PC-9 (cell line): ENCODE results near the gene SYNM. TPM values are rescaled to one million over a fixed set of nuclear protein-coding genes. Genes with fewer than 3 reads are reported as not detected.

Experiments
- BruUV-seq: library from RNA; stranded (reverse); fragments of 400-500 nt; replicated peaks from 2 replicates; lab custom pipeline; 2021; lab: Mats Ljungman, UMichigan
- CTCF ChIA-PET: fragments of 300-600 bp; sonication (Branson Sonifier 250); formaldehyde crosslinking; loops from one replicate; lab custom pipeline; 2022; ENCODE audit warnings: antibody characterized with exemption; lab: Charles Lee
- POLR2A ChIA-PET: fragments of 300-600 bp; sonication (Branson Sonifier 250); formaldehyde crosslinking; loops from one replicate; lab custom pipeline; 2022; ENCODE audit warnings: antibody characterized with exemption; ENCODE audit not compliant: unreplicated experiment; lab: Charles Lee
- DNase-seq, 2 experiments: peaks; one replicate each; pipeline versions ENCODE4 v3.0.0 to v3.0.0-alpha.2; 2015 to 2022; ENCODE audit warnings: mixed read lengths in 1 of 2
- H2AFZ ChIP-seq: fragments of 200-600 bp; sonication (generic); 2 replicates; pipeline ENCODE4 v1.8.1; 2017; ENCODE audit warnings: antibody characterized with exemption
- H3F3A ChIP-seq: fragments of 200-600 bp; sonication (generic); 2 replicates; pipeline ENCODE4 v1.8.1; 2017; ENCODE audit warnings: antibody characterized with exemption, mild to moderate bottlenecking, low read depth; ENCODE audit not compliant: insufficient read depth
- H3K27ac ChIP-seq: fragments of 200-600 bp; sonication (generic); 2 replicates; pipeline ENCODE4 v1.6.1; 2016; ENCODE audit warnings: mixed run types
- H3K27me3 ChIP-seq: fragments of 200-600 bp; sonication (generic); 2 replicates; pipeline ENCODE4 v1.6.1; 2016; ENCODE audit warnings: low read depth, mixed run types; ENCODE audit not compliant: insufficient read depth
- H3K36me3 ChIP-seq: fragments of 200-600 bp; sonication (generic); 2 replicates; pipeline ENCODE4 v1.6.1; 2016; ENCODE audit warnings: low read depth, mixed run types
- H3K4me1 ChIP-seq: fragments of 200-600 bp; sonication (generic); replicated peaks from 2 replicates; pipeline ENCODE4 v1.6.1; 2016; ENCODE audit warnings: mixed run types; ENCODE audit not compliant: insufficient read depth
- H3K4me2 ChIP-seq: fragments of 200-600 bp; sonication (generic); 2 replicates; pipeline ENCODE4 v1.6.1; 2017; ENCODE audit warnings: mixed run types
- H3K4me3 ChIP-seq: fragments of 200-600 bp; sonication (generic); 2 replicates; pipeline ENCODE4 v1.6.1; 2016; ENCODE audit warnings: mixed run types
- H3K79me2 ChIP-seq: fragments of 200-600 bp; sonication (generic); 2 replicates; pipeline ENCODE4 v1.6.1; 2017; ENCODE audit warnings: low read depth, mixed run types
- H3K9me2 ChIP-seq: fragments of 200-600 bp; sonication (generic); 2 replicates; pipeline ENCODE4 v1.8.1; 2017; ENCODE audit warnings: mild to moderate bottlenecking; ENCODE audit not compliant: insufficient read depth
- H3K9me3 ChIP-seq: fragments of 200-600 bp; sonication (generic); 2 replicates; pipeline ENCODE4 v1.8.1; 2016; ENCODE audit warnings: low read depth; ENCODE audit not compliant: insufficient read depth
- H4K20me1 ChIP-seq: fragments of 200-600 bp; sonication (generic); 2 replicates; pipeline ENCODE4 v1.8.1; 2017; ENCODE audit not compliant: insufficient read depth
- CTCF ChIP-seq: fragments of 200-600 bp; sonication (generic); conservative IDR thresholded peaks from 2 replicates; pipeline ENCODE4 v1.6.1; 2017; ENCODE audit warnings: mixed run types, antibody characterized with exemption, mild to moderate bottlenecking, moderate library complexity
- EZH2 ChIP-seq: fragments of 200-600 bp; sonication (generic); IDR thresholded peaks from 2 replicates; pipeline ENCODE4 v1.8.0; 2017; ENCODE audit warnings: antibody characterized with exemption, low read depth
- intact Hi-C: fragments of 100-400 bp; cut with micrococcal nuclease; formaldehyde crosslinking; loops from one replicate; pipeline ENCODE4 v1.10.0; 2022; ENCODE audit not compliant: unreplicated experiment
- total RNA-seq: library from RNA; stranded (reverse); gene quantifications from 2 replicates; pipeline ENCODE4 v1.2.3, GENCODE V29; 2021

SYNM gene
- total RNA-seq, 1 experiment from 2014 or later: 2.4 TPM

DNA sequence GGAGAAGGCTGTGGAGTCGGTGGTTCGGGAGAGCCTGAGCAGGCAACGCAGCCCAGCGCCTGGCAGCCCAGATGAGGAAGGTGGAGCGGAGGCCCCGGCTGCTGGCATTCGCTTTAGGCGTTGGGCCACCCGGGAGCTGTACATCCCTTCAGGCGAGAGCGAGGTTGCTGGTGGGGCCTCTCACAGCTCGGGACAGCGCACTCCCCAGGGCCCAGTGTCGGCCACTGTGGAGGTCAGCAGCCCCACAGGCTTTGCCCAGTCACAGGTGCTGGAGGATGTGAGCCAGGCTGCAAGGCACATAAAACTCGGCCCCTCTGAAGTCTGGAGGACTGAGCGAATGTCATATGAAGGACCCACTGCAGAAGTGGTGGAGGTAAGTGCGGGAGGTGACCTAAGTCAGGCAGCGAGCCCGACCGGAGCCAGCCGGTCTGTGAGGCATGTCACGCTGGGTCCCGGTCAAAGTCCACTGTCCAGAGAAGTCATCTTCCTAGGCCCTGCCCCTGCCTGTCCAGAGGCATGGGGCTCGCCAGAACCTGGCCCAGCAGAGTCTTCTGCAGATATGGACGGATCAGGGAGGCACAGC, 26.7 kb downstream of the SYNM start:
- TF ChIP-seq CTCF: no peak
- no peak for TF ChIP-seq EZH2
- Histone ChIP-seq H3K4me2 (no peak overlapping the region), H3K79me2 (no peaks in the 10 kb centered on the region), H3K9me2 (no peaks in the 10 kb centered on the region), H2AFZ (no peak overlapping the region), H3K9me3 (no peaks in the 10 kb centered on the region), H3K27ac (no peak overlapping the region), H3K27me3 (no peaks in the 10 kb centered on the region), H3K4me3 (no peak overlapping the region), H3K4me1 (peaks cover 15% of the 10 kb centered on the region), H4K20me1 (no peaks in the 10 kb centered on the region), H3K36me3 (no peaks in the 10 kb centered on the region), H3F3A (peaks cover 6% of the 10 kb centered on the region; the same call in 1 of the 2 replicates)
- ChIA-PET POLR2A (no interaction called here), CTCF (no interaction called here)
- DNase-seq: no peak
- intact Hi-C loops: no loop called here
- no TSS peak for BruUV-seq

GRCh38 chr15:99132122-99132521, 27.2 kb downstream of the SYNM start:
- no peak for TF ChIP-seq EZH2
- no peak for TF ChIP-seq CTCF
- no peak for DNase-seq
- no TSS peak for BruUV-seq
- Histone ChIP-seq H3K4me1 (peaks cover 15% of the 10 kb centered on the region), H3K27ac (no peak overlapping the region), H3K27me3 (no peaks in the 10 kb centered on the region), H3K4me3 (no peak overlapping the region), H2AFZ (no peak overlapping the region), H4K20me1 (no peaks in the 10 kb centered on the region), H3K9me3 (no peaks in the 10 kb centered on the region), H3K9me2 (no peaks in the 10 kb centered on the region), H3F3A (peaks cover 6% of the 10 kb centered on the region; the same call in 1 of the 2 replicates), H3K4me2 (no peak overlapping the region), H3K79me2 (no peaks in the 10 kb centered on the region), H3K36me3 (no peaks in the 10 kb centered on the region)
- ChIA-PET CTCF (no interaction called here), POLR2A (no interaction called here)
- intact Hi-C loops: no loop called here

DNA sequence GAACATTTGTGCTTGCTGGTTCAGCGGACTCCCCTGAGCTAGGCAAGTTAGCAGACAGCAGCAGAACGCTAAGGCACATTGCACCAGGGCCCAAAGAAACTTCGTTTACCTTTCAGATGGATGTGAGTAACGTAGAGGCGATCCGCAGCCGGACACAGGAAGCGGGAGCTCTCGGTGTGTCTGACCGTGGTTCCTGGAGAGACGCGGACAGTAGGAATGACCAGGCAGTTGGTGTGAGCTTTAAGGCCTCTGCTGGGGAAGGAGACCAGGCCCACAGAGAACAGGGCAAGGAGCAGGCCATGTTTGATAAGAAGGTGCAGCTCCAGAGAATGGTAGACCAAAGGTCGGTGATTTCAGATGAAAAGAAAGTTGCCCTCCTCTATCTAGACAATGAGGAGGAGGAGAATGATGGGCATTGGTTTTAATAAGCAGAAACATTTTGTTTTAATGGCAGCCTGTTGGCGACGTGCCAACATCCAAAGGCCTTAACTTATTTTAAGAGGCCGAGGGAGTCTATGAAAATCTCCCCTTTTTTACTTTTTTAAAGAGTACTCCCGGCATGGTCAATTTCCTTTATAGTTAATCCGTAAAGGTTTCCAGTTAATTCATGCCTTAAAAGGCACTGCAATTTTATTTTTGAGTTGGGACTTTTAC, 27.9 kb downstream of the SYNM start:
- H3K4me3 ChIP-seq: no peak overlapping the region
- peaks cover 15% of the 10 kb centered on the region for H3K4me1 ChIP-seq
- intact Hi-C loops: no loop called here
- H3F3A ChIP-seq: peaks cover 6% of the 10 kb centered on the region; the same call in 1 of the 2 replicates
- no peak overlapping the region for H2AFZ ChIP-seq
- H4K20me1 ChIP-seq: no peaks in the 10 kb centered on the region
- H3K27ac ChIP-seq: no peak overlapping the region
- H3K27me3 ChIP-seq: no peaks in the 10 kb centered on the region
- H3K4me2 ChIP-seq: no peak overlapping the region
- no peaks in the 10 kb centered on the region for H3K9me3 ChIP-seq
- no peaks in the 10 kb centered on the region for H3K79me2 ChIP-seq
- no peaks in the 10 kb centered on the region for H3K9me2 ChIP-seq
- ChIA-PET POLR2A (interaction anchor here (0.6 kb wide), 1 partner anchor 405 kb away, joined by 3 read pairs; no protein-coding TSS in a partner anchor), CTCF (no interaction called here)
- no peaks in the 10 kb centered on the region for H3K36me3 ChIP-seq
- TF ChIP-seq CTCF: no peak
- no peak for TF ChIP-seq EZH2
- no peak for DNase-seq
- no TSS peak for BruUV-seq
